Neuron (in vitro differentiated cells): Measurements from ENCODE around the gene RNF114.
"Not testable (repeated sequence)": the region's sequence is repeated elsewhere in the genome, so short reads cannot be mapped to it uniquely, and the experiment has no call there.

Source experiments
- H2AFZ ChIP-seq: one replicate; pipeline ENCODE4 v1.6.1; 2013; ENCODE audit warnings: low read depth, mild to moderate bottlenecking, inconsistent platforms, low read length, moderate library complexity
- H3K27me3 ChIP-seq: one replicate; pipeline ENCODE4 v1.6.1; 2013; ENCODE audit warnings: low read length; ENCODE audit not compliant: insufficient read depth
- H3K36me3 ChIP-seq: one replicate; pipeline ENCODE4 v1.6.1; 2013; ENCODE audit warnings: low read length; ENCODE audit not compliant: insufficient read depth
- H3K4me1 ChIP-seq: one replicate; pipeline ENCODE4 v1.6.1; 2013; ENCODE audit warnings: low read length; ENCODE audit not compliant: insufficient read depth
- H3K4me3 ChIP-seq: 2 replicates; pipeline ENCODE4 v1.5.1; 2013; ENCODE audit warnings: mild to moderate bottlenecking, low read length, moderate library complexity
- H3K9me3 ChIP-seq: one replicate; pipeline ENCODE4 v1.6.1; 2013; ENCODE audit warnings: low read length

Gene RNF114

GRCh38 chr20:49893242-49894072, 42.7 kb upstream of the RNF114 start:
- no peak overlapping the region for H2AFZ ChIP-seq
- no peaks in the 10 kb centered on the region for H3K36me3 ChIP-seq
- H3K4me1 ChIP-seq: peaks cover 45% of the 10 kb centered on the region
- H3K9me3 ChIP-seq: no peaks in the 10 kb centered on the region
- no peak overlapping the region for H3K4me3 ChIP-seq
- H3K27me3 ChIP-seq: no peaks in the 10 kb centered on the region

- H3K27me3 ChIP-seq: no peaks in the 10 kb centered on the region
- H3K36me3 ChIP-seq: no peaks in the 10 kb centered on the region
- no peaks in the 10 kb centered on the region for H3K9me3 ChIP-seq
- H3K4me1 ChIP-seq: peaks cover 40% of the 10 kb centered on the region
- H2AFZ ChIP-seq: no peak overlapping the region
- no peak overlapping the region for H3K4me3 ChIP-seq
Measured at GRCh38 chr20:49894073-49894470, 42.1 kb upstream of the RNF114 start.

DNA sequence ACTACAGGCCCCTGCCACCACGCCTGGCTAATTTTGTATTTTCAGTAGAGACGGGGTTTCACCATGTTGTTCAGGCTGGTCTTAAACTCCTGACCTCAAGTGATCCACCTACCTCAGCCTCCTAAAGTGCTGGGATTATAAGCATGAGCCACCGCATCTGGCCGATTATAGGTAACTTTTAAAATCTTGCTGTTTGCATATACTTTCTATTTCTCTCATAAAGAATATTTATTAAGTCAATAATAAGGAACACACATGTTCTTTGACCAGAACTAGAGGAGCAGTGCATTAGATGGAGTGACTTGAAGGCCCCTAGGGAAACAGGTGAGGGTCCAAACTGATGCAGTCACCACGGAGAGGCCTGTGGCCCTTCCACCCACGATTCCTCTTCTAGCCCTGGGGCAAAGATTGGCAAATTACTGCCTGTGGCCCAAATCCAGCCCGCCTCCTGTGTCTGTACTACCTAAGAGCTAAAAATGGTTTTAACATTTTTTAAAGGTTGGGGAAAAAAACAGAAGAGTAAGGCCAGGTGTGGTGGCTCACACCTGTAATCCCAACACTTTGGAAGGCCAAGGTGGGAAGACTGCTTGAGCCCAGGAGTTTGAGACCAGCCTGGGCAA, 40.6 kb upstream of the RNF114 start:
- H3K36me3 ChIP-seq, H3K9me3 ChIP-seq, H2AFZ ChIP-seq, H3K27me3 ChIP-seq, H3K4me3 ChIP-seq: not testable (repeated sequence)
- peaks cover 34% of the 10 kb centered on the region for H3K4me1 ChIP-seq

DNA sequence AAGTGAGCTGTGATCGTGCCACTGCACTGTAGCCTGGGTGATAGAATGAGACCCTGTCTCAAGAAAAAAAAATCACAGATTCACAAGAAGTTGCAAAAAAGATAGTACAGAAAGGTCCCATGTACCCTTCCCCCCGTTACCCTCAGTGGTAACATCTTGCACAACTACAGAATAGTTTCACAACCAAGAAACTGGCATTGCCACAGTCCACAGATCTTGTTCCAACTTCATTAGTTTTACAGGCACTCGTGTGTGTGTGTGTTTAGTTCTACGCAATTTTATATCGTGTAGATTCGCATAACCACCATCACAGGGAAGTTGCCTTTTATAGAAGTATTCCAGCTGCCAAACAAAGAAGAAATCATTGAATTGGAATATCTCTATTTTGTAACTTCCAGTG, 40.0 kb upstream of the RNF114 start:
- H3K4me1 ChIP-seq: peaks cover 28% of the 10 kb centered on the region
- H2AFZ ChIP-seq: no peak overlapping the region
- H3K9me3 ChIP-seq: no peaks in the 10 kb centered on the region
- no peak overlapping the region for H3K4me3 ChIP-seq
- no peaks in the 10 kb centered on the region for H3K27me3 ChIP-seq
- H3K36me3 ChIP-seq: no peaks in the 10 kb centered on the region

DNA sequence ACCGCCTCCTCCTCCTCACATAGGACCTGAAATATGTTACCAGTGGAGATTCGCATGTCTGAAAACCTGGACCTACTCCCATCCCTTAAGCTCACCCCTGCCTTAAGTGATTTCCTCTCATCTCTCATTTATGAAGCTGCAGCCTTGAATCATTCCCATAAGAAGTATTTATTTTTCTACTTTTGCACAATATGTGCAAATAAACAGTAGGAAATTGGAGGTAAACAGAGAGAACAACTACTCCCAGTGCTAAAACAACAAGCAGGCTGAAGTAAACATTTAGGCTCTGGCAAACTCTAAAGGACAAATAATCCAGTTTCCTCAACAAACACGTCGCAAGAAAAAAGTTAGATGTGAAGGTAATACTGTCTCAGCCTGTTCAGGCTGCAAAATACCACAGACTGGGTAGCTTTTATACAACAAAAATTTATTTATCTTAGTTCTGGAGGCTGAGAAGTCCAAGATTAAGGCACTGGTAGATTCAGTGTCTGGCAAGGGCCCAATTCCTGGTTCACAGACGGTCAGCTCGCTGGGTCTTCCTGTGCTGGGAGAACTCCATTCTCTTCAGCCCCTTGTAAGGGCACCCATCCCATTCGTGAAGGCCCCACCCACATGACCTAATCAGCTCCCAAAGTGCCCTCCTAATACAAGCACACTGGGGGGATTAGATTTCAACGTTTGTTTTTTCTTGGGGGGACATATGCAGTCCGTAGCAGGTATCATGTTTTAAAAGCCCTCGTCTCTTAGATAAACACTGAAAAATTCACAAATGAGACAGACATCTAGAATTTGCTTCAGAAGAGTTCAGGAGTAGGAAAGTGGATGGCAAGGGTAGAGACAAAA, 36.4 kb upstream of the RNF114 start:
- Histone ChIP-seq H3K27me3 (no peaks in the 10 kb centered on the region), H3K4me1 (no peaks in the 10 kb centered on the region), H3K9me3 (no peaks in the 10 kb centered on the region), H2AFZ (no peak overlapping the region), H3K4me3 (no peak overlapping the region), H3K36me3 (peaks cover 10% of the 10 kb centered on the region)

GRCh38 chr20:49901588-49901987, 34.6 kb upstream of the RNF114 start:
- no peaks in the 10 kb centered on the region for H3K27me3 ChIP-seq
- H3K36me3 ChIP-seq: peaks cover 28% of the 10 kb centered on the region
- H2AFZ ChIP-seq: no peak overlapping the region
- no peaks in the 10 kb centered on the region for H3K4me1 ChIP-seq
- H3K4me3 ChIP-seq: no peak overlapping the region
- H3K9me3 ChIP-seq: no peaks in the 10 kb centered on the region

DNA sequence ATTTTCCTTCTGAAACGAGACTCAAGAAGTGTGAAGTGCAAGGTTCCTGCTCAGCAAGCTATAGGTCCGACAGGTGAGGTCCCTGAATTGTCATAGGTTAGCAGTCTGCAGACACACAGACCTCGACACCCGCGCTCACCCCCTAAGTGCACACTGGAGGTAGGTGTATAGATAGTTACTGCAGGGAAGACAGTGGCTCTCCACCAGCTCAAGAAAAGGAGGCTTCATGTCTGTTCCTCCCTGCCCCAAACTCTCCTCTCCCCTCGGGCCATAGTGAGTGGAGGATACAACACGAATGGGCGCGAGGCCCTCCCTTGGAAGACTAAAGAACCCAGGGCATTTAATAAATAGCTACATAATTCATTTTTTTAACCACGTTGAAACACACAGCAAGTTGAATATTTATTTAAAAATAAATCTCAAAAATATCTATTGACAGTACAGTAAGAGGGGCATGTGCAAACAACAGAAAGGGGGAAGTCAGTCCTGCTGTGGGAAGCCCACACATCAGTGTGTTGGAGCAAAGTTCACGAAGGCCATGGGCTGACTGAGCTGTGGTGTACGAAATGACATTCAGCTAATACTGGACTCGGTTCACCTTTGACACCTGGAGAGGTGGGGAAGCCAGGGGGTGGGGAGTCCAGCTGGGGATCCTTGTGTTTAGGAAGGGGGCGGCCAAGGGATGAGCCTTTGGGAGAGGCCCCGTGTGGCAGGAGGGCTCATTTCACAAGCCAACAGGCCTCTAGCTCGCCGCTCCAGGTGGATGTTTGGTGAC, 31.6 kb upstream of the RNF114 start:
- peaks cover 43% of the 10 kb centered on the region for H3K36me3 ChIP-seq
- no peak overlapping the region for H2AFZ ChIP-seq
- peaks cover 4% of the 10 kb centered on the region for H3K4me1 ChIP-seq
- H3K9me3 ChIP-seq: no peaks in the 10 kb centered on the region
- no peaks in the 10 kb centered on the region for H3K27me3 ChIP-seq
- H3K4me3 ChIP-seq: no peak overlapping the region

- Histone ChIP-seq H2AFZ (no peak overlapping the region), H3K4me1 (peaks cover 14% of the 10 kb centered on the region), H3K9me3 (no peaks in the 10 kb centered on the region), H3K4me3 (no peak overlapping the region), H3K36me3 (peaks cover 43% of the 10 kb centered on the region), H3K27me3 (no peaks in the 10 kb centered on the region)
Measured at GRCh38 chr20:49905415-49906091, 30.6 kb upstream of the RNF114 start.

- H3K4me3 ChIP-seq: no peak overlapping the region
- H3K36me3 ChIP-seq: peaks cover 43% of the 10 kb centered on the region
- no peak overlapping the region for H2AFZ ChIP-seq
- H3K27me3 ChIP-seq: no peaks in the 10 kb centered on the region
- peaks cover 16% of the 10 kb centered on the region for H3K4me1 ChIP-seq
- H3K9me3 ChIP-seq: no peaks in the 10 kb centered on the region
Measured at GRCh38 chr20:49906101-49906604, 30.0 kb upstream of the RNF114 start.

- Histone ChIP-seq H2AFZ (no peak overlapping the region), H3K27me3 (no peaks in the 10 kb centered on the region), H3K4me3 (no peak overlapping the region), H3K36me3 (peaks cover 43% of the 10 kb centered on the region), H3K9me3 (no peaks in the 10 kb centered on the region), H3K4me1 (peaks cover 16% of the 10 kb centered on the region)
Measured at GRCh38 chr20:49906615-49907154, 29.5 kb upstream of the RNF114 start.

DNA sequence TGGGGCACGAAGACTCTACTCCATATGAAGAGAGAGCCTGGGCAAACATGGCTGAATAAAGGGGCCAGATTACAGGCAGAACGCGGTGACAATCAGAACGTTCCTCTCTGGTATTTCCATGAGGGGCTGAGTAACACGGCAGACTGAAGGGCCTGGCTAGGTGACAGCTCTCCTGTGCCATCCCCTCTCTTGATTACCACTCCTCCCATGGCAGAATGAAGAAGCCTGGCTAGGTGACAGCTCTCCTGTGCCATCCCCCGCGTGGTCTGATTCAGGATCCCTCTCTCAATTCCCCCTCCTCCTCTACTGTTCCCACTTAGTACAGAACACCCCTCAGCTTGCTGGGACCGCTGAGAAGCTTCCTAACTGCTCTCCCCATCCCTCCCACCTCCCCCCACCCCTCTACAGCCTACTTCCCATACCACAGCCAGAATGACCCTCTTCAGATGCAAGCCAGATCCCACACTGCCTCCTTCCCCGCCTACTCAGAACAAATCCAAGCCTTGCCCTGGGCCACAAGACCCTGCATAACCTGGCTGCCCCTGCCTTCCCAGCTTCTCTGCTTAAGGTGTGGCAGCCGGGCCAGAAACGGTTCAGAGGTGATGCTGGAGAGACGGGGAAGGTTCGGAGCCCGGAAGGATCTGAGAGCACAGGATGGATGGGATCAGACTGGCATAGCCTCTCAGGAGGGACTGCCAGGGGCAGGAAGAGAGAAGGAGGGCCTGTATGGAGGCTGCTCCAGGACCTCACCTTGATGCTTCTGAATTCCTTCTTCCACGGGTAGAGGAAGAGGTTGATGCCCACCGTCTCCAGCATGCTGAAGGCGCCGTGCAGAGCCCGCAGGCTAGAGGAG, 28.6 kb upstream of the RNF114 start:
- no peak overlapping the region for H2AFZ ChIP-seq
- peaks cover 16% of the 10 kb centered on the region for H3K4me1 ChIP-seq
- H3K4me3 ChIP-seq: no peak overlapping the region
- H3K27me3 ChIP-seq: no peaks in the 10 kb centered on the region
- no peaks in the 10 kb centered on the region for H3K9me3 ChIP-seq
- peaks cover 43% of the 10 kb centered on the region for H3K36me3 ChIP-seq
